Suprapubic skin (tissue), 4 donors: ENCODE measurements around the gene ZNF606. TPM values are rescaled to one million over a fixed set of nuclear protein-coding genes. Genes with fewer than 3 reads are reported as not detected.

ENCODE experiments used
- DNase-seq, 2 donors: peaks; one replicate each; pipeline ENCODE4 v3.0.0-alpha.2; 2019; ENCODE audit warnings: low spot score in 2 of 2
- H3K27ac ChIP-seq: fragments of 200-600 bp; sonication (generic); one replicate; pipeline ENCODE4 v1.5.1; 2019
- H3K27me3 ChIP-seq: fragments of 200-600 bp; sonication (generic); one replicate; pipeline ENCODE4 v1.5.1; 2019
- H3K36me3 ChIP-seq: fragments of 200-600 bp; sonication (generic); one replicate; pipeline ENCODE4 v1.5.1; 2019
- H3K4me1 ChIP-seq: fragments of 200-600 bp; sonication (generic); one replicate; pipeline ENCODE4 v1.5.1; 2019
- H3K4me3 ChIP-seq: fragments of 200-600 bp; sonication (generic); one replicate; pipeline ENCODE4 v1.5.1; 2019; ENCODE audit warnings: mild to moderate bottlenecking
- H3K9me3 ChIP-seq: fragments of 200-600 bp; sonication (generic); one replicate; pipeline ENCODE4 v1.5.1; 2019
- EP300 ChIP-seq: sonication (generic); formaldehyde crosslinking; IDR thresholded peaks from one replicate; pipeline ENCODE4 v1.6.1; 2017; ENCODE audit warnings: antibody characterized with exemption
- POLR2A ChIP-seq, 2 donors: fragments of 450-650 bp; IDR thresholded peaks; one replicate each; pipeline ENCODE4 v1.6.1; 2017; ENCODE audit warnings: antibody characterized with exemption in 2 of 2, mild to moderate bottlenecking in 2 of 2, moderate library complexity in 2 of 2
- POLR2AphosphoS5 ChIP-seq, 3 donors: sonication (generic); formaldehyde crosslinking; IDR thresholded peaks; one replicate each; pipeline ENCODE4 v1.6.1; 2017; ENCODE audit warnings: antibody characterized with exemption in 3 of 3
- WGBS: methylation state at CpG from one replicate; pipeline ENCODE4 v1.1.5; 2018; 5-methylcytosine and 5-hydroxymethylcytosine counted together
- total RNA-seq, 4 donors: library from RNA; depleted of rRNA; stranded (reverse); fragments of >200 nt; gene quantifications; one replicate each; pipeline ENCODE4 v1.1.0, GENCODE V29; 2016
- TF ChIP-seq, protein P1 (sequence below), 2 donors: fragments of 200-600 bp in 1 of 2; fragments of 450-650 bp in 1 of 2; sonication (generic) in 1 of 2; IDR thresholded peaks; one replicate each; pipeline ENCODE4 v1.5.1; 2016 to 2019; ENCODE audit warnings: antibody characterized with exemption in 2 of 2, mild to moderate bottlenecking in 1 of 2, moderate library complexity in 1 of 2

Gene ZNF606
- total RNA-seq, 4 donors from 2014 or later, result 4.0 to 21.9 (median 14.3) TPM

DNA sequence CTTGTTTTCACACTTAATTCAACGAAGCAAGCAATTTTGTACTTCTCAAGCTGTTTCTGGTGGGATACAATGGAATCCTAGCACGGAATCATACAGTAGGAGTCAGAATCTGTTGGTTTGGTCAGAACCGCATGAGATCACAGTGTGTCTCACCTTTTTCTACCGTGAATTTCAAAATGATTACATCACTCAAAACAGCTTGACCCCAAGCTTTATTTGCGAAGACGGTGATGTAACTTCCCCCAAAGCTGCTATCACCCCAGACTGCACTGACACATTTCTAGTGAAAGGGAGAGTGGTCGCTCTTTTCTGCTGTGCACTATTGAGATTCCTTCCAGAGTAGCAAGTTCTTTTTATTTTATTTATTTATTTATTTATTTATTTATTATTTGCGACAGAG is 37.9 kb downstream of the ZNF606 start:
- no peak for DNase-seq
- peaks cover 38% of the 10 kb centered on the region for H3K9me3 ChIP-seq

GRCh38 chr19:57961785-57962184 is 40.8 kb downstream of the ZNF606 start:
- no peaks in the 10 kb centered on the region for H3K27me3 ChIP-seq
- H3K27ac ChIP-seq, result no peak overlapping the region
- TF ChIP-seq POLR2A (IDR thresholded peaks at IDR 0.05), result no peak
- TF ChIP-seq, protein P1, sequence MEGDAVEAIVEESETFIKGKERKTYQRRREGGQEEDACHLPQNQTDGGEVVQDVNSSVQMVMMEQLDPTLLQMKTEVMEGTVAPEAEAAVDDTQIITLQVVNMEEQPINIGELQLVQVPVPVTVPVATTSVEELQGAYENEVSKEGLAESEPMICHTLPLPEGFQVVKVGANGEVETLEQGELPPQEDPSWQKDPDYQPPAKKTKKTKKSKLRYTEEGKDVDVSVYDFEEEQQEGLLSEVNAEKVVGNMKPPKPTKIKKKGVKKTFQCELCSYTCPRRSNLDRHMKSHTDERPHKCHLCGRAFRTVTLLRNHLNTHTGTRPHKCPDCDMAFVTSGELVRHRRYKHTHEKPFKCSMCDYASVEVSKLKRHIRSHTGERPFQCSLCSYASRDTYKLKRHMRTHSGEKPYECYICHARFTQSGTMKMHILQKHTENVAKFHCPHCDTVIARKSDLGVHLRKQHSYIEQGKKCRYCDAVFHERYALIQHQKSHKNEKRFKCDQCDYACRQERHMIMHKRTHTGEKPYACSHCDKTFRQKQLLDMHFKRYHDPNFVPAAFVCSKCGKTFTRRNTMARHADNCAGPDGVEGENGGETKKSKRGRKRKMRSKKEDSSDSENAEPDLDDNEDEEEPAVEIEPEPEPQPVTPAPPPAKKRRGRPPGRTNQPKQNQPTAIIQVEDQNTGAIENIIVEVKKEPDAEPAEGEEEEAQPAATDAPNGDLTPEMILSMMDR (IDR thresholded peaks at IDR 0.05), result no peak
- no peak for TF ChIP-seq EP300
- TF ChIP-seq POLR2AphosphoS5 (IDR thresholded peaks at IDR 0.05), result no peak
- no peak overlapping the region for H3K4me3 ChIP-seq
- no peaks in the 10 kb centered on the region for H3K4me1 ChIP-seq
- peaks cover 49% of the 10 kb centered on the region for H3K9me3 ChIP-seq
- H3K36me3 ChIP-seq, result peaks cover 3% of the 10 kb centered on the region
- 90% methylated on average over 1 of the region's 1 CpG for WGBS
- DNase-seq, result no peak

More for the DNA sequence above, 37.9 kb downstream of the ZNF606 start:
- TF ChIP-seq POLR2A (IDR thresholded peaks at IDR 0.05) (no peak), EP300 (no peak), POLR2AphosphoS5 (IDR thresholded peaks at IDR 0.05) (no peak)
- TF ChIP-seq, protein P1 (IDR thresholded peaks at IDR 0.05), result no peak
- H3K36me3 ChIP-seq, result peaks cover 9% of the 10 kb centered on the region
- H3K4me1 ChIP-seq, result no peaks in the 10 kb centered on the region
- no peak overlapping the region for H3K4me3 ChIP-seq
- WGBS, result 90% methylated on average over 8 of the region's 8 CpGs
- no peak overlapping the region for H3K27ac ChIP-seq
- no peaks in the 10 kb centered on the region for H3K27me3 ChIP-seq

DNA sequence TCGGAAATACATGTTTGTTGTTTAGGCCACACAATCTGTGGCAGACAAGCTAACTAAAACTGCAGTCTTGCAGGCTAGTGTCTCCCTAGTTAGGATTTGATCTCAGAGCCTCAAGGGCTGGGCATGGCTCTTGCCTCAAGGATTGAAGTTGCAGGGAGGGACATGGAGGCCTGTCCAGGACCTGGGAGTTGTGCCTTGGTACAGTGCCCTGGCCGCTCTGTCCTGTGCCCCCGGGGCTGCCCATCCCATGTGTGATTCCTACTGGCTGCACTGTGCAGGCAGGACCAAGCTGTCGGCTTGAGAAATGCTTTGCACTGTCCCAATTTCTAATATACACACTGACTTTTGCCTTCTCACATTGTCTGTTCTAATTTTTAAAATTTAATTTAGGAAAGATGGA is 47.6 kb downstream of the ZNF606 start:
- Histone ChIP-seq H3K4me3 (no peak overlapping the region), H3K36me3 (no peaks in the 10 kb centered on the region), H3K27me3 (no peaks in the 10 kb centered on the region), H3K4me1 (no peaks in the 10 kb centered on the region), H3K9me3 (peaks cover 19% of the 10 kb centered on the region), H3K27ac (no peak overlapping the region)
- TF ChIP-seq, protein P1 (IDR thresholded peaks at IDR 0.05), result no peak
- TF ChIP-seq POLR2A (IDR thresholded peaks at IDR 0.05) (no peak), POLR2AphosphoS5 (IDR thresholded peaks at IDR 0.05) (no peak), EP300 (no peak)
- DNase-seq, result no peak
- 89% methylated on average over 4 of the region's 4 CpGs for WGBS

GRCh38 chr19:57949702-57950101 is 52.9 kb downstream of the ZNF606 start:
- TF ChIP-seq, protein P1 (IDR thresholded peaks at IDR 0.05), result no peak
- TF ChIP-seq POLR2AphosphoS5 (IDR thresholded peaks at IDR 0.05) (no peak), EP300 (no peak), POLR2A (IDR thresholded peaks at IDR 0.05) (no peak)
- H3K4me1 ChIP-seq, result peaks cover 8% of the 10 kb centered on the region
- DNase-seq, result no peak
- WGBS, result 90% methylated on average over 5 of the region's 12 CpGs
- no peaks in the 10 kb centered on the region for H3K27me3 ChIP-seq
- no peak overlapping the region for H3K27ac ChIP-seq
- no peak overlapping the region for H3K4me3 ChIP-seq
- H3K9me3 ChIP-seq, result no peaks in the 10 kb centered on the region
- no peaks in the 10 kb centered on the region for H3K36me3 ChIP-seq

- no peak for DNase-seq
- H3K4me3 ChIP-seq, result no peak overlapping the region
- no peaks in the 10 kb centered on the region for H3K9me3 ChIP-seq
- 95% methylated on average over 24 of the region's 24 CpGs for WGBS
- no peaks in the 10 kb centered on the region for H3K27me3 ChIP-seq
- H3K27ac ChIP-seq, result no peak overlapping the region
- H3K4me1 ChIP-seq, result peaks cover 8% of the 10 kb centered on the region
- no peak for TF ChIP-seq EP300
- no peak for TF ChIP-seq POLR2A (IDR thresholded peaks at IDR 0.05)
- no peak for TF ChIP-seq POLR2AphosphoS5 (IDR thresholded peaks at IDR 0.05)
- H3K36me3 ChIP-seq, result peaks cover 2% of the 10 kb centered on the region
Measured at GRCh38 chr19:57949296-57949695, 53.3 kb downstream of the ZNF606 start.
